Forelimb muscle (tissue), 1 donor: ENCODE results near the gene ZNRF3. TPM values are rescaled to one million over a fixed set of nuclear protein-coding genes. Genes with fewer than 3 reads are reported as not detected.
"Not testable (repeated sequence)": the region's sequence is repeated elsewhere in the genome, so short reads cannot be mapped to it uniquely, and the experiment has no call there.

ENCODE experiments used
- DNase-seq: peaks from one replicate; pipeline ENCODE4 v3.0.0-alpha.2; 2013; ENCODE audit warnings: low read depth
- polyA plus RNA-seq: library from polyadenylated mRNA; unstranded; fragments of 120-200 nt; gene quantifications from one replicate; pipeline ENCODE4 v1.2.1, GENCODE V29; 2013; ENCODE audit not compliant: insufficient read length

ZNRF3 gene
- polyA plus RNA-seq, 1 donor, result 9.7 TPM

DNA sequence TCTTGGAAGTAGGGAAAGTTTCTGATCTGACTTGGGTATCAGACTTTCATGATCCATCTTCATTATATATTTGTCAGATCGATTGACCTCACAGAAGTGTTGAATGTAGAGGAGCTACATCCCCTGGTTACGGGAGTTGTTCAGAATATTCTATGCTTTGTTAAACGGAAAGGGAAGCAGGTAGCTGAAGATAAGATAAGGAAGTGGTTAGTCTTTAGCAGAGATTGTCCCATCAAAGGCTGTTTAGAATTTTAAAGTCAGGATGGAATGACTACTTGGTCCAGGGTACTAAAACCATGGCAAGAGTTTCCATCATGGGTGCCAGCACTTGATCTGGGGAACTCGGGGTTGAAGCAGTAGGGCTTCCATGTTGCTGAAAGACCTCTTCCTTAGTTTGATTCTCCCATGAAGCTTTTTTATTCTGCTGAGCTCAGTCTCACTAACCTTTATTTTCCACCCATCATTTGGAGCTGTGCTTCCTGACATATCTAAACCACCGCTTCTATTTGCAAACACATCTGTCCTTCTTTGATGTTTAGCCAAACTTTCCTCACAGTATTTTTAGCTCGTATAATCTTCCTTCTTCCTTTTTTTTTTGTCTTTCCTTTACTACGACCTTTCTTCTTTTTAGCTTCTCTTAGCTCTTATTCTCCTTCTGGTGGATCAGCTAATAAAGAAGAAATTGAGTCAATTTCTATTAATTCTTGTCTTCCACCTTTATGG, 182.3 kb downstream of the ZNRF3 start:
- no peak for DNase-seq

DNA sequence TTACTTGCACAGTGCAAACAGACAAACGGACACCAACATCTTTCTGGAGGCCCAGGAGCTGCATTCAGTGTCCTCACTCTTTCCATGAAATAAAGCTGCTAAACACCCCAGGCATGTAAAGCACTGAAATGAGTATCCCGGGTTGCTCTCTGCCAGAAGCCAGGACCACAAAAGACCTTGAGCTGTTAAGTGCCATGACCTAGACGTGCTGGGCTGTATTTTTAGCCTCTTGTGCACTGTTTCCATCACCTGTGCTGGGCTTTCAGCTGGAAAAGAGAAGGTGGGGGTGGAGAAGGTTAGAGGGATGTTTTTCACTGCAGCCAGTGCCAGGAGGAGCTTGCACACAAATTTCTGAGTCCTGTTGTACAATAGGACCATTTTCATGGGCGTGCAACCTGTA, 186.1 kb downstream of the ZNRF3 start:
- DNase-seq, result no peak

DNA sequence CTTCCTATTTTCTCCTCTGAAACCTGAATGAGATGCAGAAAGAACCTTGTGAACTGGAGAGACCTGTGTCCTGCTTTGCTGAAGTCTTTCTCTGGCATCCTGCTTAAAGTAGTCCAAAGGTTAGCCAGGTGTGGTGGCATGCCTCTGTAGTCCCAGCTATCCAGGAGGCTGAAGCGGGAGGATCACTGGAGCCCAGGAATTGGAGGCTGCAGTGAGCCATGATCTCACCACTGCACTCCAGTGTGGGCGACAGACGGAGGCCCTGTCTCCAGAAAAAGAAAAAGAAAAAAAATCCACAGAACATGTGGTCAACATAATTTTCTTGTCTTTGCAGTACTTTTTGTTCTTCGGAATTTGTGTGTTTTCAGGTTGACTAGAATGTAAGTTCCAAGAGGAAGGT, 187.1 kb downstream of the ZNRF3 start:
- DNase-seq, result no peak

DNA sequence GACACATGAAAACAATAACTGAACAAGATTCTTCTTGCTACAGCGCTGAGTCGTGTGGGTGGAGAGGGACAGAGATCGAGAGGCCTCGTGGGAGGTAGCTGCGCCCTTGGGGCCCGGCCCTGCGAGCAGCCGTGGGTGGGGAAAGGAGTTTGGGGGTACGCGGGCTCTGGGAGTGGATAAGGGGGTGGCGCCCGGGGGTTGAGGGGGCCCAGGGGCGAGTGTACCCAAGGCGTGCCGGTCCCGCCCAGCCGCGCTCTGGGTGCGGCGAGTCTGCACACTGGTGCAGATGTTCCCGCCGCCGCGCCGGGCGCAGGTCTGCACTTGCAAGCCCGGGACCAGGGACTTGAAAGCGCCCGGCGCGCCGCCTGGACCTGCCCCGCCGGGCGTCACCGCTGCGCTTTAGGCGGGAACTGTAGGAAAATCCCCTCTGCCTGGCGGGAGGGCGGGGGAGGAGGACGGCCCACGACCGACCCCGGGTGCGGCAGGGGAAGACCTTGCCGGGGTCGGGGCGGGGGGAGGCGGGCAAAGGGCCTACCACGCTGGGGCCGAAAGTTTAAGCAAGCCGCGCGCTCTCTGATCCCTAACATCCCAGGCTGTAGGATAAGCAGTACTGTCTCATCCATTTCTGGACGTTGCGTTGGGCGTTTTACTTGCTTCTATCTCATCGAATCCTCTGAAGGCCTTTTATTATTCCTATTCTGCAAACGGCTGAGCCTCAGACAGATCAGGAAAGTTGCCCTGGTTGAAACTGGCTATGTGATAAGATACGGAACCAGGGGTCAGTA, 188.1 kb downstream of the ZNRF3 start:
- no peak for DNase-seq

DNA sequence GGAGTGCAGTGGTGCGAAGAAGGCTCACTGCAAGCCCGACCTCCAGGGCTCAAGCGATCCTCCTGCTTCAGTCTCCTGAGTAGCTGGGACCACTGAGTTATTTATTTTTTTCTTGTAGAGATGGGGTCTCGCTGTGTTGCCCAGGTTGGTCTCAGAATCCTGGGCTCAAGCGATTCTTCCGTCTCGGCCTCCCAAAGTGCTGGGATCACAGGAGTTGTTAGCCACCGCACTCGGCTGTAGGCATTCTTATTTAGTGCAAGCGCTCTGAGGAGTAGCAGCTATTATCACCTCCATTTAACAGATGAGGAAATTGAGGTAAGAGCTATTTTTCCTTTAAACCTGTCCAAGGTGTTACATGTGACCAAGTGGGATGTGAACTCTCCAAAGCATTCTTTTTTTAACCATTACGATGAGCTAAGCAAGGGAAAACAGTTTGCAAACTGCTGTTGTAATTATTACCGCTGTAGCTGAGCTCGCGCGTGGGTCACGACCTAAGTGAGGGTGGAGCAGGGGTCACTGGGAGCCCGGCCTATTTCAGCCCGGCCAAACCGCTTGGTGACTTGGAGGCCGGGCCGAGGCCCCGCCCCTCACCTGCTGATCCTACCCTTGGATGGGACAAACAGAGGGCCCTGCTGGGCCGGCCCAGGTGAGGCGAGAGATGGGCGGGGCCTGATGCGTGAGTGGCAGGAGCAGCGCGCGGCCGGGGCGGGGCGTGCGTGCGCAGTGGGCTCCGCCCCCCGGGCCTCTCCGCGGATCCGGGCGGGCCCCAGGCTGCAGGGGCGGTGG, 189.0 kb downstream of the ZNRF3 start:
- no peak for DNase-seq

DNA sequence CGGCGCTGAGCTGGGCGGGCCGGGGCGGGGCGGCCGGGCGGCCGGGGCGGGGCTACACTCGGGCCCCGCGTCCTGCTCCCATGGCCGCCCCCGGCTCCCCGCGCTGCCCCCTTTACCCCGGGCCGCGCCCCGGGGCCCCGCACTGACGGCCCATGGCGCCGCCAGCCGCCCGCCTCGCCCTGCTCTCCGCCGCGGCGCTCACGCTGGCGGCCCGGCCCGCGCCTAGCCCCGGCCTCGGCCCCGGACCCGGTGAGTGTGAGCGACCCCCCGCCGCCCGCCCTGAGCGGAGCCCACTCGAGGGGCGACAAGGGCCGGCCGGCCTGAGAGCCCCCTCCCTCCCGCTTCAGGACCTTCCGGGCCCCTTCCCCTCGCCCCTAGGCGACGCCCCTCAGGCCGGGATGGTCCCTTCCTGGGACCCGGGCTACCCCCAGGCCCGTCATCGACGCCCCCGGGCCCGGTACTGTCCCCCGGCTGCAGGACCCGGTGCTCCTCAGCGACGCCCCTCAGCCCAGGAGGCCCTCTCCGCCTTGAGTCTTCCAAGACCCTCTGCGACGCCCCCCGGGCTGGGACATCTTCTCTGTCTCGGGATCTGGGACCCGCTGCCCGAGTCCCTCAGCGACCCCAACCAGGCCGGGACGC, 189.7 kb downstream of the ZNRF3 start, which contains the start of gene KREMEN1:
Gene KREMEN1 (plus strand): TSS at position 57 of the 639 bp plus-strand sequence. CDS start 96 bp downstream, at position 153.
- DNase-seq, result no peak

DNA sequence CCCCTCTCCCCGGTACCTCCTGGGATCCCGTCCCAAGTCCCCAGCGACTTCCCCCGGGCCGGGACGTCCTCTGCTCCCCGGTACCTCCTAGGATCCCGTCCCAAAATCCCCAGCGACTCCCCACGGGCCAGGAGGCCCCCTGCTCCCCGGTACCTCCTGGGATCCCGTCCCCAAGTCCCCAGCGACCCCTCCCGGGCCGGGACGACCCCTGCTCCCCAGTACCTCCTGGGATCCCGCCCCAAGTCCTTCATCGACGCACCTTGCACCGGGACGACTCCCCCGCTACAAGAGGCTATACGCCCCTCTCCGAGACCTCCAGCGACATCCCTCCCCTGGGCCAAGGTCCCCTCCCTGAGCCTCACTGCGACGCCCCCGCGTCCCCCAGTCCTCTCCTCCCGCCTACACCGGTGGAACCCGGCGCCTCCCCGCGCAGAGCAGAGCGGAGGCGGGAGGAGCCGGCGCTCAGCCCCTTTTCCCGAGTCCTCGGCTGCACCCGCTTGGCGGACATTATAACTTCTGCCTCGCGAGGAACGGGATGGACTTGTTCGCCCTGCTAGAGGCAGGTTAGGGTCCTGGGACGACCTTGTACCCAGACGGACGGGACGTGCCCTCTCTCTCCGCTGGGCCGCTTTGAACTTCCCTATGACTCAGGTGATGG, 190.4 kb downstream of the ZNRF3 start:
- DNase-seq, result no peak

DNA sequence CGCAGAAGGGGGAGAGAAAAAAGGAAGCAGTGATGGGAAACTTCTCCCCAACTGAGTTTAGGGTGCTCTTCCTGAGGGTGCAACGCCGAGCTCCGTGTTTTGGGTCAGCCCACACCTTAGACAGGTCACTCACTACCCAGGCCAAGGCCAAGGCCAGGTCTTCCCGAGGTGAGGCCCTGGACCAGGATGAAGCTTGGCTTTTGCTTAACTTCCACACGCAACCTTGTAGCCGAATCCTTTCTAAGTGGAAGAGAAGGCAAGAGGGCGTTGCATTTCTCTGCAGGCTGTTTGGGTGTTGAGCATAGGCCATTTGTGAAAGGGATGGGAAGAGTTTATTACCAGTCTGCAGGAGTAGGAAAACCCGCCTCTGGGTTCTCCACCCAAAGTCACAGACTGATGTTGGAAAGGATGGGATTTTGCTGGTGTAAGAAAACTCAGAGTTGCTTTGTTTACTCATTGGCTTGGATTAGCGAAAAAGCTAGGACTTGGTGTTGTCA, 191.0 kb downstream of the ZNRF3 start:
- no peak for DNase-seq

DNA sequence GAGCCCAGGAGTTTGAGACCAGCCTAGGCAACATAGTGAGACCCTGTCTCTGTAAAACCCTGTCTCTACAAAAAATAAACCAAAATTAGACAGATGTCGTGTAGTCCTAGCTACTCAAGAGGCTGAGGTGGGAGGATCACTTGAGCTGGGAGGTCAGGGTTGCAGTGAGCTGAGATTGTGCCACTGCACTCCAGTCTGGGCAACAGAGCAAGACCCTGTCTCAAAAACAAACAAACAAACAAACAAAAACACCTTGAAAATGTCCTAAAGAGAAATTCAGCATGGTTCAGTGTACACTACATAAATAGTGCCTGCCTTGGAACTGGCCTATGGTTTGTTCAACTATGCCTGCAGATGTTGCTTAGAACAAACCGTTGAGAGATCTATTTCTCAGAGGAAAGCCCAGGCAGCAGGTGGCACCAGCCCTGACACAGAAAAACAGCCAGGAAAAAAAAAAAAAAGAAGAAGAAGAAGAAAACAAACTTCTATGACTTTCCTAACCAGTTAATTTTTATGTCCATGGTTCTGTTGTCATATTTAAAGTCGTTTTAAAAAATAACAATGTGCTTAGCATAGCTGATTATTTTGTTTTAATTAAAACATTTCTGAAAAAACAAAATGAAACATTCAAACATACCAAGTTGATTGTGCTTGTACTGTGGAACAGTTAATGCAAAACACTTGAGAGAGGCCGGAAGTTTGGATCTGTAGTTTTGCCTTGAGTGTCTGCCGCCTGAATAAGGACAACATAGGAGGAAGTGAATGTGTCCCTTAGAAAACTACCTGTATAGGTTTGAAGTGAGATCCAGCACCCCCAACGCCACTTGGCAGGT, 194.9 kb downstream of the ZNRF3 start:
- DNase-seq, result no peak

DNA sequence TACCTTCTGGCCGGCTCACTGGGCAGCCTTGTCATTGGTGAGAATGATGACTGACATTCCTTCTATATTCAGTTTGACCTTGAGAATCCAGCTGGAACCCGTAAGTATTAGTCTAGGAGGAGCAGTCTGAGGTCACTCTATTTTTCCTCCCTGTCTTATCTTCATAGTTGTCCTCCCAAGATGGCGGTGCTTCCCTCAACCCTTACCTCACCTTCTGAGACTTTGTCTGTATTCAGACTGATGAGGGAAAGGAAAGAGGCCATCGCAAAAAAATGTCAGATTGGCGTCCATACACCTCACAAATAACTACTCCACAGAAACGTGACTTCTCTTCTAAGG, 195.5 kb downstream of the ZNRF3 start:
- DNase-seq, result no peak

DNA sequence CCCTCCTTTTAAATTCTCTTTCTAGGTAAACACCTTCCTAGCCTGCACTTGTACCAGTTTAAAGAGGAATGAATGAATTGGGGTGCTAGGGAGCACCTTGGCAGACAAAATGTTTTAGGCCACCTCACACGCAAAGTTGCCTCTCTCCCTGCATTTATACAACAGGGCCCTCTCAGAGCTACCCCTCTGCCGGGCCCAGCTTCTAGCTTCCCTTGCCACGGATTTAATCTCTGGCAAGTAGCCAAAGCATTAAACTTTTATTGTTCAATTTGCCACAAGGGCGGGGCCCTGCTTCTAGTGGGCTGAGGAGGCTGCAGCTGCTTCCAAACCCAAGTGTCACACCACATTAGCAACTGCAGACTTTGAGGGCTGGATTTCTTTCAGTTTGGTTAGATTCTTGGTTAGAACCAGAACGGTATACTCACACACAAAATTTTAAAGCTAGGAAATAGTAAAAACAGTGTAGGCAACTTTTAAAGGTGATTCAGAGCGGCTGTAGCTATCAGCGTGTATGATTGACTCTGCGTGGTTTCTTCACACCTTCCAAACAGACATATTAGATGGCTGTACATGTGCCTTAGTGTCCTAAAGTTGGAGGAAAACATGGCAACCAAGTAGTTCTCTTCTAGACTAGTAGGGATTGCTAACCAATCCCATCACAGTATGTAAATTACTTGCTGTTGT, 196.0 kb downstream of the ZNRF3 start:
- DNase-seq, result no peak

DNA sequence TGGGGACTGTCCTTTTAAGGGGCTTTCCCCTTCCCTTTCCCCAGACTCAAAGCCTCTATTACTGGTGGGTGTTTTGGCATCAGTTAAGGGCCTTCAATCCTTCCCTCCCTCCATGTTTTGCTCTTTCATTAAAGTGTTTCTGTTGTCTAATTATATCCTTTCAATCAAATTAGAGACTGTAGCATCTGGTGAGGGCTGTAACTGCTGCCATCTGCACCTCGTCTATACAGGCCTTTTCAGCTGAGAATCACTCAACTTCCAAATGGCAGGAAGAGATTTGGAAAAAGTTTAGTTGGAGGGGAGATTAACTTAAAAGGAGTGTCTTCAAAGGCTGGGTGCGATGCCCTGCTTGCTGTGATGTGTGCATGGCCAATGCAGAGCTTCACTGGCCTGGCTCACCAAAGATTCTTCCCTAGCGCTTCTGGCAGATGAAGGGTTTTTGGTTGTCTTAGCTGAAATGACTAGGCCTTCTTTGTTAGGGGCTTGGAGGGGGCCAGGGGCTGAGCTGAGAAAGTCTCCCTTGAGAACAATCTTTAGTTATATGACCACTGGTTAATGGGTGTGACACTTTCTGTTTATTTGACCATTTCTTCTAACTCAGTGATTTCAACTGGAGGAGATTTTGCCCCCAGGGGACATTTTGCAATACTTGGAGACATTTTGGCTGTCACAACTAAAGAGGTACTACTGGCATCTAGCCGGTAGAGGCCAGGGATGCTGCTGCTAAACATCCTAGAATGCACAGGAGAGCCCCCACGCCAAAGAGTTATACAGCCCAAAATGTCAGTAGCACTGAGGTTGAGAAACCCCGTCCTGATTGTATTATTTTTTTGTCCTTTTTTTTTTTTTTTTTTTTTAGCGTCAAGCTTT, 197.0 kb downstream of the ZNRF3 start:
- DNase-seq, result no peak

DNA sequence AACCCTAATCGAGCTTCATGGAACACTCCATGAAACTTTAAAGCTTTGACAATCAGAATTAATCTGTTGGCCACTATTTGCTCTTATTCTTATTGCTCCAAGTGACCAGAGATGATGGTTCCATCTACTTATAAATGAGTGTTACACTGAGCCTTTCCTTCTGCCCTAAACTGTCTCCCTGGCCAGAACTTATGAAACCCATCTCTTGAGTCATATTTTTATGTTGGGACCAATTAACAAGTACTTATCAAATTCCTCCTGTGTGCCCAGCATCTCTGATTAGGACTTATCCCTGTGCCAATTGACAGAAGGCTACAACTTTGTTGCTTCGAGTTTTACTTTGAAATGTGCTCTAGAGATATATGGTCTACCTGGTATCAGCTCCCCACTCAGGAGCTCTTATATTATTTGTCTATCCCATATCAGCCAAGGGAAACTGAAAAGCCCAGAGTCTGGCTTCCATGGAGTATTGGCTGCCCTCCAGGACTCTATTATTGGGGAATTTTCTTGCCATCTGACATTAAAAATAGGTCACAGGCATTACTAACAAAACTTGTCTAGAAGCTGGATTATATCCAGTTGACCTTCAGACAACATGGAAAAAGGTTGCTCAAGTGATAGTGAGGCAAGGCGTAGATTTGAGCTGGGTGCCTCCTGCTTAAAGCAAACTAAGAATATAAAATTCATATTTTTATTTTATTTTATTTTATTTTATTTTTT, 198.3 kb downstream of the ZNRF3 start:
- DNase-seq, result no peak

DNA sequence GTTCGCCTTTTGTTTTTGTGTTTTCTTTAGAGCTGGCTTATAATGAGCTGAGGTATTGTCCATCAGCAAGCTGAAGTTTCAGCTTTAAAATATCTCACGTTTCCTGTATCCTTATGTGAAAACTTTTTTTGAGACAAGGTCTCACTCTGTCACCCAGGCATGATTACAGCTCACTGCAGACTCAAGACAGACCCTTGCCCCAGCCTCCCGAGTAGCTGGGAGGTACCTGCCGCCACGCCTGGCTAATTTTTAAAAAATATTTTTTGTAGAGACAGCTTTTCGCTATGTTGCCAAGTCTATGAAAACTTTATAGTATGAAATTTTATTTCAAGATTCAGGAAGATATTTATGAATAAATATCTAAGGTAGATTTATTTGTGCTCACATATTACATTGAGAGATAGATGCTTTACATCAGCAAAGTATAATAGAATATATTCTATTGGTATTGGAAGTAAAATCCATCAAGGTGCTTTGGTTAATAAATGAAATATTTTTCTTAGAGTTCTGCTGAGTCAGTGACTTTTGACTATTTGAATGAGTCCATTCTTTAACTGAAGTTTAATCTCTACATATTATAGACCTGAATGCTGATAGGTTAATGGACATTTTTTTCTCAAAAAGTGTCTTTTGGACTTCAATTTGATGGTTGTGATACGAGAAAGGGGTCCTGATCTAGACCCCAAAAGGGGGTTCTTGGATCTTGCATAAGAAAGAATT, 199.6 kb downstream of the ZNRF3 start:
- no peak for DNase-seq

DNA sequence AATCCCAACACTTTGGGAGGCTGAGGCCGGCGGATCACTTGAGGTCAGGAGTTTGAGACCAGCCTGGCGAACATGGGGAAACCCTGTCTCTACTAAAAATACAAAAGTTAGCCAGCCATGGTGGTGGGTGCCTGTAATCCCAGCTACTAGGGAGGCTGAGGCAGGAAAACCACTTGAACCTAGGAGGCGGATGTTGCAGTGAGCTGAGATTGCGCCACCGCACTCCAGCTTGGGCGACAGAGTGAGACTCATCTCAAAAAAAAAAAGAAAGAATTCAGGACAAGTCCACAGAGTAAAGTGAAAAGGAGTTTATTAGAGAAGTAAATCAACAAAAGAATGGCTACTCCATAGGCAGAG, 200.2 kb downstream of the ZNRF3 start:
- not testable (repeated sequence) for DNase-seq

DNA sequence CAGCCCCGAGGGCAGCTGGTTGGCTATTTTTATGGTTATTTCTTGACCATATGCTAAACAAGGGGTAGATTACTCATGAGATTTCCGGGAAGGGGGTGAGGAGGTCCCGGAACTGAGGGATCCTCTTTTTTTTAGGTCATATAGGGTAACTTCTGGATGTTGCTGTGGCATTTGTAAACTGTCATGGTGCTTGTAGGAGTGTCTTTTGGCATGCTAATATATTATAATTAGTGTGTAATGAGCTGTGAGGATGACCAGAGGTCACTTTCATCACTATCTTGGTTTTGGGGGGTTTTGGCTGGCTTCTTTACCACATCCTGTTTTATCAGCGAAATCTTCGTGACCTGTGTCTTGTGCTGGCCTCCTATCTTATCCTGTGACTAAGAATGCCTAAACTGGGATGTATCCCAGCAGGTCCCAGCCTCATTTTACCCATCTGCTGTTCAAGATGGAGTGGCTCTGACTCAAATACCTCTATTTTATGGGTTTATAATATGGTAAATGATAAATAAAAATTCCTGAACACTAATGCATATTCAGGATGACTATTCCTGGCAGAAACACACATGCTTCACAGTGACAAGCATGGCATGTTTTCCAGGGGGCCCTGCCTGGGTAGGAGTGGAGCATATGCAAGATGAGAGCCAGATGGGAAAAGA, 200.7 kb downstream of the ZNRF3 start:
- no peak for DNase-seq

DNA sequence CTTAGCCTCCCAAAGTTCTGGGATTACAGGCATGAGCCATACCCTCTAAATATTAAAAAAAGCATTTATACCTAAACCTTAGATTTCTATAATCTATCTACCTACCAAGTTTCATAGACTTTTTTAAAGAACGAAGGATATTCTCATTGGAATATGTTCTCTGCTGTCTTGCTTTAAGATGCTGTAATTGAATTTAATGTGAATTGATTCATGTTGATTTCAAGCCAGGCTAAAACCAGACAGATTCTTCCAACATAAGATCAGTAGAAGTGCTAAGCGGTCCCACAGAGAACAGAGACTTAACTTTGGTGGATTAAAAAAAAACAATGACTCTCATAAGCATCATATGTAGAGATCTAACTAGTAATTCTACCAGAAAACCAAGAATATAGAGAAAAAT, 203.6 kb downstream of the ZNRF3 start:
- DNase-seq, result no peak
